NCI-H128 (cell line): ENCODE results near the gene FSTL4.
"Not testable (repeated sequence)": the region's sequence is repeated elsewhere in the genome, so short reads cannot be mapped to it uniquely, and the experiment has no call there.

ENCODE experiments used
- DNase-seq: peaks from one replicate; lab custom pipeline; 2025; ENCODE audit not compliant: unreplicated experiment; lab: John Stamatoyannopoulos, UW

The FSTL4 gene

DNA sequence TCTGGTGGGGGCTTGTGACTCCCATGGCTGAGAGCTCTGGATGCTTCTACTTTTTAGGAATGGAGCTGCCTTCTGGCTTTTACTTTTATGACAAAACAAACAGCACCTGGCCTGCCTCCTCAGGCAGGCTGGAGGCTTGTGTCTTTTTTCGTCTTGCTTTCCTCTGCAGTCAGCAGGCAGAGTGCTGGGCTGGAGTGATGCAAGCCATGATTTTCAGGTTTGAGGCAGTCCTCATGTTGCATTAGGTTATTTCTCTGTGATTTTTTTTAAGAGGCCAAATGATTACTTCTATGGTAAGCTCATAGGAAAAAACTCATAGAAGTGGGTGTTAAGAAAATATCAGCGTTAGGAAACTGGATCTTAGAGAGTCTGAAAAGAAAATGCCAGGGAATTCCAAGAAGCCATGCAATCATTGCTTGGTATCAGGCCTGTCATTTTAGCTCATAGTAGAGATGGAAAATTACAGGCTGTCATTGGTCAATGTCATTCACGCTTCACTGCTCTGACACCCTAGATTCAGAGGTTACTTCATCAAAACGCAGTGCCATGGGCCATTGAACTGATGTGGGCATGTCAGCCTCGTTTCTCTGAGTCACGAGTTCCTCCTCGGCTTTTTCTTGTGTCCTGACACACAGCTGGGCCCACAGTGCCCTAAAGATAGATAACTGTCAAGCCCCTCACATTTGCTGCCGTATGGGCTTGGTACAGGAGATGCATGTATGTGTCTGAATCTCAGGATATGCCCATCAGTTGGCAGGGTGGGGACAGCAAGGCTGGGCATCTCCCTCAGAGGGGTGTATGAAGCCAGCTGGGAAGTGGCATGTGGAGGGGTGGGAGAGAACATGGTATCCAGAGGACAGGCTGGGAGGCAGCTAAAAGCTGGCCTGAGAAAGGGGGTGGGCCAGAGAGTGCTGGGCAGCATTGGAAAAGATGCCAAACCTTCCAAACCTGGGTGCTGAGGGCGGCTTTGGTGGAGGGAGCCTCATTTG, 408.7 kb downstream of the FSTL4 start:
- DNase-seq, result no peak

DNA sequence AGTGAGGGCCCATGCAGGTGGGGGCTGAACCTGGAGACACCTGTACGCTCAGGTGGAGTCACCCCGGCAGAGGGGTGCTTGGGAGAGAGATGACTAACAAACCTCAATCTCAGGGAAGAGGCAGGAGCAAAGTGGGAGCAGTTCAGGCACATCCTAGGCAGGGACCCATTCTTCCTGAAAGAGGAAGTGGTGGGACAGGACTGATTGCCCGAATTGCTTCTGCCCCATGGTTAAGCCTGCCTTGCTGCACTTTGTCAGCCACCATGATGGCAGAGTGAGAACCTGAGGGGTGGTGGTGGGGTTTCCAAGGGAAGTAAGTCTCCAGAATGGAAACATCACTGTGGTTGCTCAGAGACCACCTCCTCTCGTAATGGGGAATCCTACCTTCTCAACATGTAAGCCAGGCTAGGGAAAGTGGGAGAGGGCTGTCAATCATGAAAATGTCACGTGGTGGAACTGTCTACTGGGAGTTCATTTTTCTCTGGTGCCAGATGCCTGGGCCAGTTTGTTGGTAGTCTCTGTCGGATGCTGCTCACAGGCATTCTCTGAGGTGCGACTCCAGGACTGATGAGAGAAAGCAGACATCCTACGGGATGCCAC, 410.2 kb downstream of the FSTL4 start:
- DNase-seq, result no peak

DNA sequence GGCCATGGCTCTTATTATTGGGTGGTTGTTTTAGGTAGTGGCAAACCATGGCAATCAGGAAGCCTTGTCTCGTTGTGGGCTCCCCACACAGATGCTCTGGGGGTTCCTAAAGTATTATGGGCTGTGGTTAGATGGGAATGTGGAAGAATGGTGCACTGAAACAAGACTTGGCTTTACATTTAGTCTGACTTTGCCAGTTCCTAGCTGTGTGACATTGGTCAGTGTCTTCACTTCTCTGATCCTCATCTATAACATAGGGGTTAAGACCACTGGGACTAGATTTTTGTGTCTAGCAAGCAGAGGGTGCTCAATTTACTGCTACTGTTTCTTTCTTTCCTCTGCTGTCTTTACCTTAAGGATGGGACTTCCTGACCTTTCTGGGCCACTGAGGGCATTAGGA, 411.0 kb downstream of the FSTL4 start:
- no peak for DNase-seq

DNA sequence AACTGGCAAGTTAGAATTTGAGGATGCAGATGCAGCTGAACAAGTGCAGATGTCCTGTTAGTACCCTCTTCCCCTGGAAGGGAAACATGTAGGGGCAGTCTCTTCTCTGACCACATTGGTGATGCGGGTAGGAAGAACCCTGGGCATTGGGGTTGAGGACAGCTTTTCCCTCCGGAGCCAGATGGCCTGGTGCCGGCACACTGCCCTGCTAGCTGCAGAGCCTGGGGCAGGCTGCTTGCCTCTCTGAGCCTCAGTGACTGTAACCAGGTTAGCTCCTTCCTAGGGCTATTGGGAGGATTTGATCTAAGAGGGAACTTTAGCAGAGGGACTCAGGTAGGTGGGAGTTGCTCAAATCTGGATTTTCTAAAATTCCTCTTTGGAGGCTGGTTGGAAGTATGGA, 412.1 kb downstream of the FSTL4 start:
- DNase-seq, result no peak

DNA sequence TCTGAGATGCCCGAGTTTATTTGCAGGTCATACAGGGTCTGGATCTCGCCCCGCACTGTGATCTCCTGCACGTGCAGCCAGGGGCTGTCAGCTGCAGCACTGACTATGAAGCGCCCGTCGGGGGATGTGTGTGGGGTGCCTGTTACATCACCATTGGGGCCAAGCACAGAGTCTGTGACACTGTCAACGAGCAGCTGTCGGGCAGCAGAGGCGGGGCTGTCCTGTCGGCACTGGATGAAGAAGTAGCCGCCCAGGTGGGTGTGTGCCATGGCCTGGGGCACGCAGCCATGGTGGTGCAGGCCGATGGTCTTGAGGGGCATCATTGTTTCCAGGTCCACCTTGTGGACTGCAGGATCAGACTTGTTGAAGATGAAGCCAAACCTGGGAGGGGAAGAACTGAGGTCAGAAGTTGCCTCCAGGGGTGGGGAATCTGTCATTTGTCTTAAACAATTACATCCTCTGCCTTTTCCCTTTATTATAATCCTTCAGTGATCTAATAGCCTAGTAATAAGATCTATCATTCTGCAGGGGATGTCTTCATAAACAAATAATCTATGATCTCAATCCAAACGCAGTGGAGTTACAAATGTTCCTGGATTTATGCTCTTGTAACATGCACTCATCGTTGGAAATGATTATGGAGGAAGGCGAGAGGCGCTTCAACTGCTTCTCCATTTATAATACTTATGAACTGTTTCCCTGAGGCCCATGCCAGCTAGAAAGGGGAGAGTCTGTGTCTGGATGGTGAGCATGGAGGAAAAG, 412.7 kb downstream of the FSTL4 start:
- DNase-seq, result no peak

DNA sequence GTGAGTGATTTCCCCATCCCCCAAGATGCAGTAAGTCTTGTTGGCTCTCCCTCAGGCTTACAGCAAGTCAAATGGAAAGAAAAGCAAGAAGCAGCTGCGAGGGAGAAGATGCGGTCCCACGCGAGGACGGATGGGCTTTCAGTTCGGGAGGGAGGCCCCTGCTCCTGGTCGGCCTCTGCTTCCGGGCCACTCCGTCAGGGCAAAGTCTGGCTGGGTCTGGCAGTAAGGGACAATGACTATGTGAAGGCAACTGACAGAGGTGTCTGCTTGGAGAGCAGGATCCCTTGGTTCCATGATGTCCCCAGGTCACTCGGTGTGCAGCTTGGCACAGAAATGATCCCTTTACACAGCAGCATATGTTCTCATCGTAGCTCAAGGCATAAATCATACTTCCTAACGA, 413.8 kb downstream of the FSTL4 start:
- DNase-seq, result no peak

DNA sequence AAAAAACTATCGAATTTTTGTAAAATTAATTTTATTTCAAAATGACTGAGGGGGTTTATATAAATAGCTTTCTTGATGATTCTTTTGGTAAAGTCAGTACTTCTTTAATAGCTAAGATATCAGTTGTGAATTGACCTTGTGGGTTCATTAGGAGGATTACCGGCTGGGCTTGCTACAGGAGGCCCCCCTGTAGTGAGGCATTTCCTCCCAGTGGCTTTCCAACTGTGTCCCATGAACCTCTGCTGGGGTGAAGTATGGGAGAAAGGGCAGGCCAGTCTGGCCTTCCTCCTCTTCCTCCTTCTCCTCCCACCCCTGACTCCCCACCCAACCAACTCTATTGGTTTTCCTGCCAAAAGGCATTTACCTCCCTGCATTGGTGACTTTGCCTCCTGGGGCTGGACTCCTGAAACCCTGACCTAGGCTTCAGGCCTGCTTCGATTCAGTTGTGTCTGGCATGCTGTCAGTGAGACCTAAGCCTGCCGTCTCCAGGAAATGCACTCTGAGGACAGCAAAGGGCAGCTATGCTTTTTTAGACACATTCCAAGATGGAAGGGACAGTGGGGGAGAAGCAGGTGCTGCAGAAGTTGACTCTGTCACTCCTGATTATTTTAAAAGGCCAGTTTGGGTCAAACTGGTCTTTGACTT, 415.8 kb downstream of the FSTL4 start:
- DNase-seq, result no peak

DNA sequence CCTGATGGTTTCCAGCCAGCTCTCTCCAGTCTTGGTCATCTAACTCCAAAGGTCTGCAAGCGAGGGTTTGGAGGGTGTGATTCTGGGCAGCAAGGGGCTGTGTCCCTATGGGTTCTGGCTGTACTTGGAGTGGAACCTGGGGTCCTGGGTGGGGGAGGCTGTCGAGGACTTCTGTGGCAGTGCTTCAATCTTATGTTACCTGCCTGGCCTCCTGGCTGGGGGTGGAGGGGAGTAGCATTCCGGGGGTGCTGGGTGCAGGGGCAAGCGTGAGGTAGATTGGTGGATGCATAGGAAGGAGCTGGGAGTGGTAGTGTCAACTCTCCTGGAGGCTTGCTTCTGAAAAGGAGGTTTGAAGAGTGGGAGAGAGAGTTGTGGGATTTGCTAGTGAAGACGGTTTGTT, 417.1 kb downstream of the FSTL4 start:
- no peak for DNase-seq

DNA sequence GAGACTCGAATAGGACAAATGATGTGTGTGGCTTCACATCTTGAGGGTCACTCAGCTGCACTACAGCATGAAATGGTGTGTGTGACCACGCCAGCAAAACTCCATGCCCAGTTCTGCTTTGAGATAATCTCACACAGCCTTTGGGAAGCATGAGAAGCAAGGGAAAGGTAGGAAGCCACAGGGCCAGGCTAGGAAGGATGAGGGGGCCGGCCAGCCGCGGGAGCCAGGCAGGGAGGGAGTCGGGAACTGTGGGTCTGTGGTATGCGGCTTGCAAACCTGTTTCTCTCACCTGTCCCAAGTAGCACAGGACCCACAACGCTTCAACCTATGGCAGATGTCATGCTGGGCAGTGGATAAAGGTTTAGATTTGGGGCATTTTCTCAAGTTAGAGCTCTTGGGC, 418.5 kb downstream of the FSTL4 start:
- DNase-seq, result no peak

DNA sequence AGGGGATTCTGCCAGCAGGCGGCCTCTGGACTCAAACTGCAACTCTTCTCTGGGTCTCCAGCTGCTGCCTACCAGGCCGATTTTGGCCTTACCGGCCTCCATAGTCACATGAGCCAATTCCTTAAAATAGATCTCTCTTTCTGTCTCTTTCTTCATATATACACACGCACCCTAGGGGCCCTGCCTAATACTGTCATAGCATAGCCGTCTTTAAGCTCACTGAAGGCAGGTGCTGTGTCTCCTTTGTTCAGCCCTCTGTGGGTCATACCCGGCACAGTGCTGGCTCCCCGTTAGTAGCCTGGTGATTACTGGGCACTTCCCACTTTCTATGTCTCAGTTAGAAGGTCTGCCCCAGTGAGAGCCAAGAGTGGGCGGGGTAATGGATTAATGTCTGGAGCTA, 419.6 kb downstream of the FSTL4 start:
- no peak for DNase-seq

DNA sequence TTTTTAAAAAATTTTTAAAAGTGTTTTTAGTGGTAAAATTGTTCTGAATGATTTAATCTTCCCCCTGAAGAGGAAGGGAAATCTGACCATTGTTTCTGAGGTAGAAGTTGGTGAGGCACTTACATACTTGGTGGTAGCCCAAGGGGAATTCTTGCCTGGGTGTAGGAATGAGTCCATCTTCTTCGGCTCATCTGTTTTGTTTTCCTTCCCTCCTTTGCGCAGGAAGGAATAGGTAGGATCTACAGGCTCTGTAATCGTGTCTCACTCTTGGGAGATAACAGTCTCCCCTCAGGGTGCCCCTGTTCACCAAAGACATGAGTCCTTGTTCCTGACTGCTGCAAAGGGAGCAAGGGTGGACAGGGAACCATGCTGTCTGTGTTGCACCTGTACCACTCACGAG, 422.5 kb downstream of the FSTL4 start:
- DNase-seq, result no peak

DNA sequence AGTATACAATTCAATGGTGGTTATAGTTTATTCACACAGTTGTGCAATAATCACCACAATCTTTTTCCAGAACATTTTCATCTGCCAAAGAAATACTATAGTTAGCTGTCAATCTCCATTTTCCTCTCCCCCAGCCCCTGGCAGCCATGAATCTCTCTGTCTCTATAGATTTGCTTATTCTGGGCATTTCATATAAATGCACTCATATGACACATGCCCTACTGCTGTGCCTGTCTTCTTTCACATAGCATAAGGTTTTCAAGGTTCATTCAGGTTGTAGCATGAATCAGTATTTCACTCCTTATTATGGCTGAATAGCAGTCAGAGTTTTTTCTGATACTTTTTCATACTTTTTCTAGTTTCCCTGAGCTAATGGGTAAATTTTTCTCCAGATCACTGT, 432.9 kb downstream of the FSTL4 start:
- DNase-seq, result no peak

DNA sequence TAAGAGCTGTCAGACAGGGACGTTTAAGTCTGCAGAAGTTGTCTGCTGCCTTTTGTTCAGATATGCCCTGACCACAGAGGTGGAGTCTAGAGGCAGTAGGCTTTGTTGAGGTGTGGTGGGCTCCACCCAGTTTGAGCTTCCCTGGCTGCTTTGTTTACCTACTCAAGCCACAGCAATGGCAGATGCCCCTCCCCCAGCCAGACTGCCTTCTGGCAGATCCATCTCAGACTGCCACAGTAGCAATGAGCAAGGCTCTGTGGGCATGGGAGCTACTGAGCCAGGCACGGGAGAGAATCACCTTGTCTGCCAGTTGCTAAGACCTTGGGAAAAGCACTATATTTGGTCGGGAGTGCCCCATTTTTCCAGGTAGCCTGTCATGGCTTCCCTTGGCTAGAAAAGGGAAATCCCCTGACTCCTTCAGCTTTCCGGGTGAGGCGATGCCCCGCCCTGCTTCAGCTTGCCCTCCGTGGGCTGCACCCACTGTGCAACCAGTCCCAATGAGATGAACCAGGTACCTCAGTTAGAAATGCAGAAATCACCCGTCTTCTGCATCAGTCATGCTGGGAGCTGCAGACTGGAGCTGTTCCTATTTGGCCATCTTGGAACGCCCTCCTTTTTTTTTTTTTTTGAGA, 441.5 kb downstream of the FSTL4 start:
- DNase-seq, result not testable (repeated sequence)

DNA sequence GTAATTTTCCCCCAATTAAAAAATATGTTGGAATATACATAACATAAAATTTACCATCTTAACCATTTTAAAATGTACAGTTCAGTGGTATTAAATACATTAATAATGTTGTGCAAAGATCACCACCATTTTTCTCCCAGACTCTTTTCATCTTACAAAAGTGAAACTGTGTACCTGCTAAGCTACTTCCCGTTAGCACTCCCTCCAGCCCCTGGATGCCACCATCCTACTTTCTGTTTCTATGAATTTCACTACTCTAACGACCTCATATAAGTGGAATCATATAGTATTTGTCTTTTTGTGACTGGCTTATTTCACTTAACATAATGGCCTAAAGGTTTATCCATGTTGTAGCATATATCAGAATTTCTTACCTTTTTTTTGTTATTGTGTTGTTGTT, 447.6 kb downstream of the FSTL4 start:
- DNase-seq, result no peak

DNA sequence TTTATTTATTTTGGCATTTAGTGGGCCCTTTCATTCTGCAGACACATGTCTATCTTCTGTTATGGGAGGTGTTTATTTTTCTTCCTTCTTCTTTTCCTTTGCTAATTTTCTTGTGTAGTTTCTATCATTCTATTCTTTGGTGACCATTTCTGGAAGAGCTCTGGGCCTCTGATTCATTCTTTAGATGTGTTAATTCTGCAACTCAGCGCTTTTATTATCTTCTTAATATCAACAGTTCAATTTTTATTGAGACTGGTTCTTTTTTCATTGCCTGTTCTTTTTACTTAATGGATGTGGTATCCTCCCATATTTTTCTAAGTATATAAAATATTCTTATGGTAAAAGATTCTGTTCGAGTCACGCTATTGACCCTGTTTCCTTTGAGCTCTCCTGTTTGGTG, 448.5 kb downstream of the FSTL4 start:
- no peak for DNase-seq

DNA sequence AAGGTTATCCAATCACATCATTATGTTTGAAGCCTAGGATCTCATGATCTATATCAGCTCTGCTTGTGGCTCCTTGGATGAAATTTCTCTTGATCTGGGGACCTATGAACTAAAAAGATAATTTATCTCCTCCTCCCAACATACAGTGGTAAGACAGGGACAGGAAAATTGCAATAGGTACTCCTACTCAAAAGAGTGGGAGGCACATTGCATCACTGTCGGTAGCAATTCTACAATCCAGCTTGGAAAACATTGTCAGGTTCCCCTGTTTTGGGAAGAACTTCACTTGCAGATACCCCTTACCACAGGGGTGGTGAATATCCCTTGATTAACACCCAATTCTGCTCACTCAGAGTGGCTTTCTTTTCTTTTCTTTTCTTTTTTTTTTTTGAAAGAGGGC, 452.8 kb downstream of the FSTL4 start:
- no peak for DNase-seq

DNA sequence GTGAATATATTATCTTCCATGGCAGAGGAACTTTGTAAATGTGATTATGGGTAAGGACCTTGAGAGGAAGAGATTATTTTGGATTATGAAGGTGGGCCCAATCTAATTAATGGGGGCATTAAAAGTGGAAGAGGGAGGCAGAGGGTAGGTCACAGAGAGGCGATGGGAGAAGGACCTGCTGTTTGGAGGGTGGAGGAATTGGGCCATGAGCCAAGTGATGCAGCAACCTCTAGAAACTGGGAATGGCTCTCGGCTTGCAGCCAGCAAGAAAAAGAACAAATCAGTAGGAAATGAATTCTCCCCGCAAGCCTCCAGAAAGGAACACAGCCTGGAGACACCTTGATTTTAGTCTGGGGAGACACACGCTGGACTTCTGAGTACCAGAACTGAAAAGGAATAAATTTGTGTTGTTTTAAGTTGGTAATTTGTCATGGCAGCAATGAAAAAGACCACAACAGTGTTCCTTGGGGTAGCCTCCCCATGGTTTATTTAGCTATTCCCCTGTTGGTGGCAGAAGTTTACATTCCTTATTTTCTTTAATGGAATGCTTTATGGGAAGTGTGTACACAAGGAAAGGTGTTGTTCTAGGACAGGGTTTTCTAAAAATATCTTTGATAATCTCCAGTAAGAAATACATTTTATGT, 456.9 kb downstream of the FSTL4 start:
- no peak for DNase-seq

DNA sequence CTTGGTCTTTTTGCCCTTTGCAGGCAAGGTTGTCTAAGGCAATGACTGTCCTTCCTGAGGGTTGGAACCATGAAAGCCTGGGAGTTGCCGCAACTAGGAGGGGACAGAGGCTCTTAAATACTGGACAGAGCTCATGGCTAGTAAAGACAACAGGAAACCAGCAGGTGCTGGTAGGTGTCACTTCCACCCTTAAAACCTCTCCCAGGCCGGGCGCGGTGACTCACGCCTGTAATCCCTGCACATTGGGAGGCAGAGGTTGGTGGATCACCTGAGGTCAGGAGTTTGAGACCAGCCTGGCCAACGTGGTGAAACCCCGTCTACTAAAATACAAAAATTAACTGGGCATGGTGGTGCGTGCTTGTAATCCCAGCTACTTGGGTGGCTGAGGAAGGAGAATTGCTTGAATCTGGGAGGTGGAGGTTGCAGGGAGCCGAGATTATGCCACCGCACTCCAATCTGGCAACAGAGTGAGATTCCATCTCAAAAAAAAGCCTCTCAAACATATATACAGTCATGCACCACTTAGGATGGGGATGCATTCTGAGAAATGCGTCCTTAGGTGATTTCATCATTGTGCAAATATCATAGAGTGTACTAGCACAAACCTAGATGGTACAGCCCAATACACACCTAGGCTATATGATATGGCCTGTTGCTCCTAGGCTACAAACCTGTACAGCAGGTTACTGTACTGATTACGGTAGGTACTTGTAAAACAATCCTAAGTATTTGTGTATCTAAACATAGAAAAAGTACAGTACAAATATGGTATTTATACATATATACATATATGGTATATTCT, 457.9 kb downstream of the FSTL4 start:
- DNase-seq, result no peak

DNA sequence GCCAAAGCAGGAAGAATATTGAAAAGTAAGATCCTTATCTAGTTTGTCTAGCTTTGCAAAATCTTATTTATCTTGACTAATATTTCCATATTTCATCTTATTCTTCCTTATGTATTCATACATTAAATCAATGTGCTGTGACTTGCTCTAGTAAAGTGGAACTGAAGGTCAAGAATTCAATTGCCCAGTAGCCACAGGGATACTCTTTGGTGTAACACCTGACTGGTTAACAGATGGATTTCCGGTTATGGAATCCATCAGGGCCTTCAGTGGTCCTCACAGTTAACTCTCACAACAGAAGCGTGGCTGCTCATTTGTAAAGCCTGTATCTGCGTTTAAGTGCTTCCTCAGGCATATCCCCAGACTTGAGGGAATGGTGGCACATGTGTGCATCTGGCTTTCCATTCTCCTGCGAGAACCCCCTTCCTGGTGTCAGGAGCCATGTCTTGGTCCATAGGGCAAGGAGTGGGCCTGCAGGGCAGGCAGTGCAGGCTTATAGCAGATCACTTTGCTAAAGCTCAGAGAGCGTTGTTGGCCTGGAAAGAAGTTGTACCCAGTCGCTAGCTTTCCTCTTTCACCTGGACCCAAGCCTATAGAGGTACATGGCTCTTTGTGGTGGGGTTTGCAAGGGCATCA, 461.3 kb downstream of the FSTL4 start:
- DNase-seq, result no peak
